Fibroblast of pulmonary artery (primary cell): ENCODE results near the gene KCNQ1.

Source experiments
- DNase-seq: peaks from one replicate; pipeline ENCODE4 v3.0.0-alpha.2; 2010; ENCODE audit warnings: low read depth
- H3K4me3 ChIP-seq: replicated peaks from 2 replicates; pipeline ENCODE4 v1.5.1; 2011; ENCODE audit warnings: low read depth, mild to moderate bottlenecking, control low read depth, low read length, moderate library complexity
- CTCF ChIP-seq: IDR thresholded peaks from 2 replicates; pipeline ENCODE4 v1.5.1; 2011; ENCODE audit warnings: mild to moderate bottlenecking, control low read depth, low read length, inconsistent platforms; ENCODE audit errors: missing control alignments

Gene KCNQ1

GRCh38 chr11:2885678-2886081 is 440.9 kb downstream of the KCNQ1 start, which contains the start of gene CDKN1C:
TSS of gene CDKN1C (minus strand) at chr11:2885775. CDS start at chr11:2885456, 319 bp downstream.
- peak; percentile 83 for DNase-seq
- TF ChIP-seq CTCF: no peak

GRCh38 chr11:2886191-2886894 is 441.5 kb downstream of the KCNQ1 start:
- DNase-seq: peak; percentile 34
- TF ChIP-seq CTCF: no peak
- no peak overlapping the region for H3K4me3 ChIP-seq

More at GRCh38 chr11:2885678-2886081, 440.9 kb downstream of the KCNQ1 start, which contains the start of gene CDKN1C:
- H3K4me3 ChIP-seq: peak within 1 kb of the TSS; percentile 60

GRCh38 chr11:2886936-2887335 is 442.1 kb downstream of the KCNQ1 start:
- DNase-seq: no peak
- TF ChIP-seq CTCF: no peak
- no peak overlapping the region for H3K4me3 ChIP-seq

DNA sequence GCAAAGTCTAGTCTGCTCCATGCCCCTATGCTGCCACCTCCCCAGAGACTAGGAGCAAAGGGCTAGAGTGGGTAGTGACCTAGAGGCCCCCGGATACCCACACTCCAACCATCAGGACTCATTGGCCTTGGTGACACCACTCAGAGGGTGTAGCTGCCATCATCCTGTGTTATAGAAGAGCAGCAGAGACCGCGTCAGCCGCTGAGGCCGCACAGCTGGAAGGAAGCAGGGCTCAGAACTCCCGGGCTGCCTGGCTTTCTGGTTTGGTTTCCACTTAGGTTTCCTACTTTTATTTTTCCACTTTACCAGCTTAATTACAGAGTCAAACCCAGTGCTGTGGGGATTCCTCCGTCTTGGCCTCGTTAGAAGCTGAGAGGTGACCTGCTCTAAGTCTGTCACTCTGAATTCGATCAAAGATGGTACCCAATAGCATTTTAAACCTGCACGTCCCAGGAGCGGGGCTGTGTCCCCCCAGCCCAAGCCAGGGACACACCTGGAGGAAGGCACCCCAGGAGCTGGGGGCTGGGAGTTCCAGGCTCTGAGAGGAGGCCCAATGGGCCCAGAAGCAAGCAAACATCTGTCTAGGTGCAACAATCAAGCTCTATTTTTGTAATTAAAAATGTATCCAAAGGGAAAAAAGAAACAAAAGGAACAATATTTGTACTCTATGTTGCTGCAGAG is 442.8 kb downstream of the KCNQ1 start:
- no peak for TF ChIP-seq CTCF
- DNase-seq: no peak

DNA sequence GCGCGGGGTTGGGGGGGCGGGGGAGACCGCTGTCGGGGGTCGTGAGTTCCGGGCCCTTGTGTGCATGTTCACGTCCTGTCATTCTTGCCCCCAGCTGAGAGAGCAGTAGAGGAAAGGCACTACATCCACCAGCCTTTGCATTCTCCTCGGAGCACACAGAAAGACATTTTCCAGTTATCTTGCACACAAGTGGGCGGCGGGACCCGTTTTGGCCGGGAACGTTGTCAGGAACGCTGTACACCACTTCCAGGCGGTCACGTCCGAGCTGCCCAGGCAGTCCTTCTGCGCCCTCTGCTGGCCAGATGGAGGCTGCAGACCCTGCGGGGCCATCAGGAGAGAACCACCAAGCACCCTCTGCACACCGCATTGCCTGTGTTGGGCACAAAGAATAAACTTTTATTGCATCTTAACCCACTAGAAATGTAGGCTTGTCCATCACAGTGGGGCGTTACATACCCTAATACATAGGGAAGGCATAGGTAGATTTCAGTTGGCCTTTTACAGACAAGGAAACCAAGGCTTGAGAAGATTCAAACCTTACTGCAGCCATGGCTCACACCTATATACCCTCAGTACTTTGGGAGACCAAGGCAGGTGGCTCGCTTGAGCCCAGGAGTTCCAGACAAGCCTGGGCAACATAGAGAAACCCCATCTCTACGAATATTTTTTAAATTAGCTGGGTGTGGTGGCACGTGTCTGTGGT is 443.6 kb downstream of the KCNQ1 start:
- peak; percentile 99 for TF ChIP-seq CTCF
- H3K4me3 ChIP-seq: no peak overlapping the region
- DNase-seq: peak; percentile 91

More for the DNA sequence above, 442.8 kb downstream of the KCNQ1 start:
- H3K4me3 ChIP-seq: no peak overlapping the region

DNA sequence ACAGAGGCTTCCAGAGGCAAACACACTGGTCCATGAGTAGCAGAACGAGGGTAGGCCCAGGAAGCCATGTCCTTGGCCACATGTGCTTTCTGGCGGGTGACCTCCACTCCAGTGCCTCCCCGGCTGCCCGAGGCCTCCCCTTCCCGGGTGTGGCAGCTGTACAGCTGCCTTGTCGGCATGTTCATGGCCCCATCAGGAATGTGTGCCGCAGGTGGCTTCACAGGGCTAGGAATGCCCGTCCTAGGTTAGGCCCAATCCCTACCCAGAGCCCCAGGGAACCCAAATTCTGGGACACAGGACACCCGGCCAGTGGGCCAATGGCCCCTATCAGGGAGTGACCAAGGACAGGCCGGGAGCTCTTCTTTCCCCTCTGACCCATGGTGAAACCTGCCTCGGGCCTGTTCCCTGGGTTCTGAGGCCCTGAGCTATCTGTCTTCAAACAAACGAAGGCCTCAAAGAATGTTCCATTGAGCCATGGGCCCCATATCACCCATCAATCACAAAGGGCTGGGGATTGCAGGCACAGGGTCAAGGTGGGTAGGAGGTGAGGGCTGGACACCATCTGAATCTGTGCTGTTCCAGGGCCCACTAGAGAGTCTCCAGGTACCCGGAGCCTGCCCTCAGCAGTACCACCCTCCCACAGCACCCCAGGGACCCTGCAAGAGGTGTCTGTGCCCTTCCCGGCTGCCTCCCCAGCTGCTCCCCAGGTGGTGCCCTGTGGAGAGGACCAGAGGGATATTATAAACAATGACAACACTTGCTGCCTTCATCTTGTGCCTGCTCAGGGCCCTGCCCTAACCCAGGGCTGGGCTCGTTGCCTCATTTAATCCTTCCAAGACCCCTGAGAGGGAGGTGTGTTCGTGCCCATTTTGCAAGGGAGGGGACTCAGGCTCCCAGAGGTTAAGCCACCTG is 444.8 kb downstream of the KCNQ1 start:
- DNase-seq: no peak
- H3K4me3 ChIP-seq: no peak overlapping the region
- TF ChIP-seq CTCF: no peak
